H1 (cell line): ENCODE measurements around the gene RAB10. TPM values are rescaled to one million over a fixed set of nuclear protein-coding genes. Genes with fewer than 3 reads are reported as not detected.

ENCODE experiments used
- CHD1 ChIP-seq: IDR thresholded peaks from 2 replicates; pipeline ENCODE4 v1.6.1; 2012; ENCODE audit warnings: low read depth, low read length, improper control_type of control experiment
- TEAD4 ChIP-seq: IDR thresholded peaks from 2 replicates; pipeline ENCODE4 v1.6.1; 2012; ENCODE audit warnings: low read depth, low read length, inconsistent platforms, mixed read lengths
- polyA plus RNA-seq, 7 experiments: library from polyadenylated mRNA; depleted of rRNA in 3 of 7; stranded (reverse) in 5 of 7; unstranded in 2 of 7; fragments of >200 nt in 5 of 7; fragments of 200-250 nt in 2 of 7; gene quantifications; 1 replicate in 5 of 7; 2 replicates in 1 of 7; 4 replicates in 1 of 7; pipeline versions ENCODE4 v1.2.1 to v1.2.3, GENCODE V29; 2011 to 2013; ENCODE audit warnings: missing spikeins in 2 of 7, mixed read lengths in 2 of 7
- total RNA-seq: library from RNA; stranded (reverse); fragmentation: NEBNext Ultra II Directional; extraction: Animal tissue kit (Norgen Biotek cat#: 25700); gene quantifications from 2 replicates; pipeline ENCODE4 v1.2.1, GENCODE V29; 2021
- TF ChIP-seq, protein P1 (sequence below): IDR thresholded peaks from 2 replicates; pipeline ENCODE4 v1.6.1; 2011; ENCODE audit warnings: low read length, improper control_type of control experiment

Gene RAB10
- total and polyA plus RNA-seq, 2 of the 8 experiments (the other 6 are each of a cell fraction or from before 2014, with no cell fraction given): 42.6 to 136 TPM

DNA sequence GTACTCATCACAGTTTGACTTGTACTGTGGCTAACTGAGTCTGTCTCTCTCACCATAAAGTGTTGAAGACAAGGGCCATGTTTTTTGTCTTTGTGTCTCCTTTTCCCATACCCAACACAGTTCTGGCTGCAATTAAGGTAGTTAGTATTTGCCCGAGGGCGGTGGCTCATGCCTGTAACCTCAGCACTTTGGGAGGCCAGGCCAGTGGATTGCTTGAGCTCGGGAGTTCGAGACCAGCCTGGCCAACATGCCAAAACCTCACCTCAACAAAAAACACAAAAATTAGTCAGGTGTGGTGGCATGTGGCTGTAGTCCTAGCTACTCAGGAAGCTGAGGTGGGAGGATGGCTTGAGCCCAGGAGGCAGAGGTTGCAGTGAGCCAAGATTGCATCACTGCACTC is 44.7 kb upstream of the RAB10 start (continued):
- TF ChIP-seq, protein P1, sequence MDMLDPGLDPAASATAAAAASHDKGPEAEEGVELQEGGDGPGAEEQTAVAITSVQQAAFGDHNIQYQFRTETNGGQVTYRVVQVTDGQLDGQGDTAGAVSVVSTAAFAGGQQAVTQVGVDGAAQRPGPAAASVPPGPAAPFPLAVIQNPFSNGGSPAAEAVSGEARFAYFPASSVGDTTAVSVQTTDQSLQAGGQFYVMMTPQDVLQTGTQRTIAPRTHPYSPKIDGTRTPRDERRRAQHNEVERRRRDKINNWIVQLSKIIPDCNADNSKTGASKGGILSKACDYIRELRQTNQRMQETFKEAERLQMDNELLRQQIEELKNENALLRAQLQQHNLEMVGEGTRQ: no peak
- no peak for TF ChIP-seq CHD1
- no peak for TF ChIP-seq TEAD4
